Skin epidermis (tissue), 12 donors: ENCODE data around the gene GNG4.
"Not testable (repeated sequence)": the region's sequence is repeated elsewhere in the genome, so short reads cannot be mapped to it uniquely, and the experiment has no call there.

ENCODE experiments used
- H3K27ac ChIP-seq, 21 experiments: fragments of 200-600 bp; sonication (generic) in 11 of 21; one replicate each; pipeline ENCODE4 v1.5.0; 2020; ENCODE audit warnings: mild to moderate bottlenecking in 3 of 21, inconsistent platforms in 2 of 21, moderate library complexity in 2 of 21
- H3K4me3 ChIP-seq, 7 experiments: fragments of 200-600 bp; sonication (generic) in 2 of 7; one replicate each; pipeline ENCODE4 v1.5.0; 2020; ENCODE audit warnings: inconsistent platforms in 2 of 7, mild to moderate bottlenecking in 2 of 7, moderate library complexity in 1 of 7

Gene GNG4

DNA sequence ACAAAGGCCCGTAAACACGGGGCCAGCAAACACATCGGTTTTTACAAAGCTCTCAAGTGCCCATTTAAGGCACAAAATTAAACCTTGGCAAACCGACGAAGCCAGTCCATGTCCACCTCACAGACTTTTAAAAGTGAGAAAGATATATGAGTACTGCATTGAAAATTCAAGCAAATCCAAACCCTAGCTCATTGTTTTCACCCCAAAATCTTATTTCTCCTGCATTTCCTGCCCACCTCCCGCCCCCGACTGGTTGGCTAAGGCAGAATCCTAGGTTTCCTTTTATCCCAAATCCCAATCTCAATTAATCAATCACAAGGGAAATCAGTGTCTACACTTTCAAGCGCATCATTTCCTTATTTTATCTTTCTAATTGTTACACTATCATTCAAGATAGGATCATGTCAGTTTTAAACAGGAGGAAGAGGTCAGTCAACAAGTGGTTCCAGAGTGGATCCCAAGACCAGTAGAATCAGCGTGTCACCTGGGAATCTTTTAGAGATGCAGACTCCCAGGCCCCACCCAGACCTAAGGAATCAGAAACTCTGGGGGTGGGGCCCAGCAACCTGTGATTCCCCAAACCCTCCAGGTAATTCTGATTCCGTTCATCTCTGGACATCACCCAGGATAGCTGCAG is 1.7 kb upstream of the GNG4 start:
- no peak overlapping the region for H3K4me3 ChIP-seq

GRCh38 chr1:235650341-235651169 is 971 bp upstream of the GNG4 start:
- peak overlapping the region; percentile 1 to 52 (median 38) for H3K4me3 ChIP-seq
- H3K27ac ChIP-seq = no peak overlapping the region

More for the DNA sequence above, 1.7 kb upstream of the GNG4 start:
- no peak overlapping the region for H3K27ac ChIP-seq

GRCh38 chr1:235648954-235649367 is 623 bp downstream of the GNG4 start:
- peak overlapping the region; percentile 1 to 52 (median 38) for H3K4me3 ChIP-seq
- no peak overlapping the region for H3K27ac ChIP-seq

GRCh38 chr1:235648407-235648907 is 1.1 kb downstream of the GNG4 start:
- peak overlapping the region in 3 of 7 experiments; percentile 22 to 49 (median 44) for H3K4me3 ChIP-seq
- H3K27ac ChIP-seq = no peak overlapping the region

DNA sequence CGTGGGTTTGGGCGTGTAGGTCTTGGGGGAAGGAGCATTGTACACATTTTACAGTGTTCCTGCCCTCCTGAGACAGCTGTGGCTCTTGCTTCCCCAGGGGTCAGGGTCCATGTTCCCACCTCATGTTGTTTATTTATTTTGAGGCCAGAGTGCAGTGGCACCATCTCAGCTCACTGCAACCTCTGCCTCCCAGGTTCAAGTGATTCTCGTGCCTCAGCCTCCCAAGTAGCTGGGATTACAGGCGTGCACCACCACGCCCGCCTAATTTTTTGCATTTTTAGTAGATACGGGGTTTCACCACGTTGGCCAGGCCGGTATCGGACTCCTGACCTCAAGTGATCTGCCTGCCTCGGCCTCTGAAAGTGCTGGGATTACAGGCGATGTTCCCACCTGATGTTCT is 2.0 kb downstream of the GNG4 start:
- H3K27ac ChIP-seq = not testable (repeated sequence)

GRCh38 chr1:235646463-235646862 is 3.1 kb downstream of the GNG4 start:
- H3K27ac ChIP-seq = no peak overlapping the region
- H3K4me3 ChIP-seq = no peak overlapping the region

More for the DNA sequence above, 2.0 kb downstream of the GNG4 start:
- not testable (repeated sequence) for H3K4me3 ChIP-seq

DNA sequence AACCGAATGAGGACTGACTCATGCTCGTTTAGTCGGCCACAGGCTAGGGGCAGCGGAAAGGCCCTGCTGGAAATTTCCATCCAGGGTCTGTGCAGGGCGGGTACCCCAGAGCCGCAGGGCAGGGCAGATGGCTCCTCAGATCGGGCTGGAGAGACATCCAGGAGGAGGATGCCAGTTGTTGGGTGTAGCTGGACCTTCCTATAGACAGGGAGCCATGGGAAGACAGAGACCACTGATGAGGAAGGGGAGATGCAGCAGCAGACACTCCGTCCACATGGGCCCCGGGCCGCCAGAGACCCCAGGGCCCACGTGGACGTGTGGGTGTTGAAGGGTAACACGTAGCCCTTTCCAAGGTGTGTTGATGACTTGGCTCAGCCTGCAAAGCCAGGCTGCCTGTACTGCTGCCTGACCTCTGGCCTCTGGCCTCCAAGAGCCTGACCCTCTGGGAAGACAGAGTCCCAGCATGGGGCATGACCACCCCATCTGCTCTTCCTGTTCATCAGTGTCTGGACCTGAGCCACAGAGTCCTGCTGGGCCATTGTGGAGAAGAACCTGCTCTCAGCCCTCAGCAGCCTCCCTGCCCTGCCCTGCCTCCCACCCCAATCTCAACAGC is 4.8 kb downstream of the GNG4 start:
- Histone ChIP-seq H3K27ac (no peak overlapping the region), H3K4me3 (no peak overlapping the region)

DNA sequence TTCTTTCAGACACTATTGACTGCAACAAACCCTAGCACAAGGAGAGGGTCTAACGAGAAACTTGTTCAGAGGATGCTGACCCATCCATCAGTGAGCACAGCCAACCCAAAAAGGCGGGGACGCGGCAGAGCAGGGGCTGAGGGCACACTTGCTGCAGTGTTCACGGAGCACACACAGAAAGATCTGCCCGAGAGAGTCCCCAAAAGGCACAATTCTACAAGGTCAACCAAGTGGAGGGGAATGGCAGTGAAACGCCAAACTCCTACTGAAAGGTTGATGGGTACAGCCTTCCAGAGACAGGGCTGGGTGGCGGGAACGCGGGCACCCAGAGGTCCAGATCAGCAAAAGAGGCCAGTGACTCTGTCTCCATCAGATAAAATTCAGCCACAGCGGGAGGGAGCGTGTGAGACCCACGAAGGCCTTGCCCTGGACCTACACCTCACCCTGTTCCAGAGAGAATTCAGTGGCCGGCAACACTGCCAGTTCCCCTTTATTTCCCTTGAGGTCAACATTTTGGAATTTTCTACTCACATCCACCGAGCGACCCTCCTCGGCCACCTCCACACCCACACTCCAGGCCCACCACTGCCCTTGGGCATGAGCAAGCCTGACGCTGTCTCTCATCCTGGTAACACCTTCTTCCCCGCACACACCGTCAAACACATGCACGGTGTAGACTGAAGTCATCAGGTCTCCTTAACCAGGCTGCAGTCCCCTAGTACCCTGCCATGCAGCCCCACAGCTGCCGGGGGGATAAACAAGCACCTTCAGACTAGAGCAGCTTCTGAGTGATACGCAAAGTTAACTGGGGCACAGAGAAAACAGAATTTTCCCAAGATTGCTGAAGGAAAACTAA is 5.5 kb downstream of the GNG4 start:
- Histone ChIP-seq H3K4me3 (no peak overlapping the region), H3K27ac (no peak overlapping the region)

DNA sequence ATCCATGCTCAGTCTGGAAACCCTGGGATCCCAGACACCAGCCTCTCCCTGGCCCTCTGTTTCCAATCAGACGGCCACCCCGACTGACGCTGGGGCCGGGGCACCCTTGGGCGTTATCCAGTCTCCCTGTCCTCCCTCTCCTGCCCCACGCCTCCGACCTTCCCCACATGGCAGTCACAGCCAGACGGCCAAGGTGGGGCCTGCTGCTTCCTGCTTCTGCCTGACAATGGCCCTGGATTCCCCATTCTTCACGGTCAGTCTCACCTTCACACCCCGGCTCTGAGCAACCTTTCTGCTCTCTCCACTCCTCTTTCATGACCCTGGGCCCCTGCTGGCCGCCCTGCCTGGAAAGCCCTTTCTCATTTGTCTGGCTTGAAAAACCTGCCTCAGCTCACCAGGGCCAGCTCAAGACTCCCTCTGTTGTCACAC is 6.6 kb downstream of the GNG4 start:
- peak overlapping the region in 4 of 21 experiments; percentile 11 to 77 (median 56) for H3K27ac ChIP-seq
- no peak overlapping the region for H3K4me3 ChIP-seq

DNA sequence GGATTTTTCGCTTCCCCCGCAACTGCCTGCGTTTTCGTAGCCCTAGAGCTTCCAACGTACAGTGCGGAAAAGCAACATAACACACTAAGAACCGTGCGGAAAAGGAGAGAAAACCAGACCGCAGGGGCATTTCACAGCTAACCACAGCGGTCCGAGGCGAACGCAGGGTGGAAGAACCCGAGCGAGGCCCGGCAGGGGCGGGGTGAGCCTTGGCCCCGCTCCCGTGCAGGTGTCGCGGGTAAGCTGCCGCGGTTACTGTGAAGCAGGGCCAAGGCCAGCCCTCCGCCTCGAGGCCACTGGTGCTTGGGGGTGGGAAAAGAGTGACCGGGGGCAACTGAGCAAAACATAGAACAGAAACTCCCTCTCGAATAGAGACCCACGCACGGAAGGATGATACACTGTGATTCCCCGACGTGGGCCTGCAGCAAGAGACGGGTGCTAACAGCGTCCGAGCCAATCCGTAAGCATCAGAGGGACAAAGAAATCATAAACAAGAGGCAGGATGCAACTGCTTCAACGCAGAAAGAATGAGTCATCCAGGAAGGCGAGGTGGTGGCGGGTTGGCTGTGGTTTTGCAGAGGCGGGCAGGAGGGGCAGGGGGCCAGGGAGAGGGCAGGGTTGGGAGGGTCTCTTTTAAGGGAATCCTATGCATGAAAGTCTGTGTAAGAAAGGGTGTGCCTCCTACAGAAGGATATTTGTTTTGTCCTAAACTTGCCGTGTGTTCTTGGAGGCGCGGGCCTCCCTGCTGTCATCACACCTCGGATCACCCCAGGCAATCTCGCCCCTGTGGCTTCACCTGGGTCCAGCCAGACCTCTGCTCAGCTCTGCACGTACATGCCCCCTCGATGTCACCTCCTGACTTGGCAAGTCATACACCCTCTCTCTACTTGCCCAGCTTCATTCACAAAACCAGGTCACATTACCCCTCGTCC is 7.3 kb downstream of the GNG4 start:
- peak overlapping the region in 6 of 7 experiments; percentile 2 to 24 (median 12) for H3K4me3 ChIP-seq
- H3K27ac ChIP-seq = peak overlapping the region in 10 of 21 experiments; percentile 5 to 77 (median 48)

- H3K4me3 ChIP-seq = no peak overlapping the region
- no peak overlapping the region for H3K27ac ChIP-seq
These were observed 9.0 kb downstream of the GNG4 start for GRCh38 chr1:235640580-235640979.

GRCh38 chr1:235639226-235640205 is 10.1 kb downstream of the GNG4 start:
- Histone ChIP-seq H3K27ac (no peak overlapping the region), H3K4me3 (no peak overlapping the region)

DNA sequence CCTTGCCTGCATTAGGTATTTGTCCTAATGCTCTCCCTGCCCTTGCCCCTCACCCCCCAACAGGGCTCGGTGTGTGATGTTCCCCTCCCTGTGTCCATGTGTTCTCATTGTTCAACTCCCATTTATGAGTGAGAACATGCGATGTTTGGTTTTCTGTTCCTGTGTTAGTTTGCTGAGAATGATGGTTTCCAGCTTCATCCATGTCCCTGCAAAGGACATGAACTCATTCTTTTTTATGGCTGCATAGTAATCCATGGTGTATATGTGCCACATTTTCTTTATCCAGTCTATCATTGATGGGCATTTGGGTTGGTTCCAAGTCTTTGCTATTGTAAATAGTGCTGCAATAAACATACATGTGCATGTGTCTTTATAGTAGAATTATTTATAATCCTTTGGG is 11.0 kb downstream of the GNG4 start:
- H3K4me3 ChIP-seq, H3K27ac ChIP-seq: not testable (repeated sequence)

DNA sequence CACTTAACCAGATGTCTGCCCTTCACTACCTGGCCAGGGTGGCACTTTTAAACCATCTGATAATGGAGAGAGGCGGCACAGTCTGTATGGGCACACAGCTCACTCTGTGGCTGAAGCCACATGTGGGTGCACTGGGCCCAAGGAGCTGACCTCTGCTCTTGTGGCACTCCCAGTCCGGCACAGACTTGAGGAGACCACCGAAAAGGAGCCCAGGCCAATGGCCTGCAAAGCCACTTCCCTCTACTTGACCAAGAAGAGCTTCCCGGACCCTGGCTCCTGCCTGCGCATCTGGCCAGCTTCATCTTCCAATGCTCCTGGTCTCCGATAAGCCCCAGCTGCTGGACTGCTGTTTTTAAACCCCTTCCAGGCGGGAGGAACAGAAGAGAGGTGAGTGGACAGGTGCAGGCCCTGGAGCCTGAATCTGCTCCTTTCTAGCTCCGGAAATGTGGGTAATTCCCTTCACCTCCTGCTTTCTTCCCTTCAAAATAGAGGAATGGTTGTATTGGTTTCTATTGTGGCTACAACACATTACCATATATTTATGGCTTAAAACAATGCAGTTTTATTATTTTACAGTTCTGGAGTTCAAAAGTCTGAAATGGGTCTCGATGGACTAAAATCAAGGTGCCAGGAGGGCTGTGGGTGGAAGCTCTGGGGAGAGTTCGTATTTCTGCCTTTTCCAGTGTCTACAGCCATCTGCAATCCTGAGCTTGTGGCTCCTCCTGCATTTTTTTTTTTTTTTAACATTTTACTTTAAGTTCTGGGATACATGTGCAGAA is 11.6 kb downstream of the GNG4 start:
- H3K27ac ChIP-seq = no peak overlapping the region

GRCh38 chr1:235635938-235636662 is 13.5 kb downstream of the GNG4 start:
- Histone ChIP-seq H3K4me3 (no peak overlapping the region), H3K27ac (no peak overlapping the region)

More for the DNA sequence above, 11.6 kb downstream of the GNG4 start:
- no peak overlapping the region for H3K4me3 ChIP-seq
